Parathyroid adenoma (tissue), 2 donors: Measurements from ENCODE around the gene GALNT18.

Experiments used
- H2AFZ ChIP-seq: fragments of 300-600 bp; sonication (generic); one replicate; pipeline ENCODE4 v1.7.0; 2017; ENCODE audit warnings: antibody characterized with exemption, mild to moderate bottlenecking
- H3K27ac ChIP-seq: fragments of 300-600 bp; sonication (generic); one replicate; pipeline ENCODE4 v1.7.0; 2017
- H3K27me3 ChIP-seq: fragments of 300-600 bp; sonication (generic); one replicate; pipeline ENCODE4 v1.7.0; 2017; ENCODE audit warnings: low read length; ENCODE audit not compliant: control insufficient read depth, insufficient read depth
- H3K36me3 ChIP-seq: fragments of 300-600 bp; sonication (generic); one replicate; pipeline ENCODE4 v1.7.0; 2017; ENCODE audit warnings: low read length; ENCODE audit not compliant: control insufficient read depth, insufficient read depth
- H3K4me1 ChIP-seq: fragments of 300-600 bp; sonication (generic); one replicate; pipeline ENCODE4 v1.7.0; 2017; ENCODE audit warnings: control low read depth
- H3K4me2 ChIP-seq: fragments of 300-600 bp; sonication (generic); one replicate; pipeline ENCODE4 v1.7.0; 2017; ENCODE audit warnings: low read length
- H3K4me3 ChIP-seq: fragments of 300-600 bp; sonication (generic); one replicate; pipeline ENCODE4 v1.7.0; 2017; ENCODE audit warnings: low read depth, low read length
- H3K79me2 ChIP-seq: fragments of 300-600 bp; sonication (generic); one replicate; pipeline ENCODE4 v1.7.0; 2017; ENCODE audit warnings: control low read depth
- H3K9ac ChIP-seq: fragments of 300-600 bp; sonication (generic); one replicate; pipeline ENCODE4 v1.7.0; 2017; ENCODE audit warnings: mild to moderate bottlenecking
- H3K9me3 ChIP-seq: fragments of 300-600 bp; sonication (generic); one replicate; pipeline ENCODE4 v1.7.0; 2017; ENCODE audit warnings: low read length; ENCODE audit not compliant: control insufficient read depth
- CTCF ChIP-seq: fragments of 300-600 bp; sonication (generic); IDR thresholded peaks from one replicate; pipeline ENCODE4 v1.7.0; 2017; ENCODE audit warnings: antibody characterized with exemption, mild to moderate bottlenecking
- donor health status: primary hyperparathyroidism.

The GALNT18 gene

GRCh38 chr11:11504071-11504470 is 117.7 kb downstream of the GALNT18 start:
- Histone ChIP-seq H3K9me3 (no peaks in the 10 kb centered on the region), H3K27me3 (no peaks in the 10 kb centered on the region)
- TF ChIP-seq CTCF = no peak

GRCh38 chr11:11502263-11502861 is 119.4 kb downstream of the GALNT18 start:
- peak overlapping the region; percentile 56 for H3K27ac ChIP-seq
- H3K4me1 ChIP-seq = peaks cover 31% of the 10 kb centered on the region
- H3K36me3 ChIP-seq = no peaks in the 10 kb centered on the region
- H3K9ac ChIP-seq = no peak overlapping the region
- no peak for TF ChIP-seq CTCF
- H3K9me3 ChIP-seq = no peaks in the 10 kb centered on the region
- H2AFZ ChIP-seq = peak overlapping the region; percentile 56
- no peaks in the 10 kb centered on the region for H3K79me2 ChIP-seq
- no peak overlapping the region for H3K4me2 ChIP-seq
- no peak overlapping the region for H3K4me3 ChIP-seq
- no peaks in the 10 kb centered on the region for H3K27me3 ChIP-seq

More at GRCh38 chr11:11504071-11504470, 117.7 kb downstream of the GALNT18 start:
- Histone ChIP-seq H3K4me2 (no peak overlapping the region), H3K4me3 (no peak overlapping the region), H2AFZ (no peak overlapping the region), H3K9ac (no peak overlapping the region), H3K27ac (no peak overlapping the region), H3K4me1 (peaks cover 28% of the 10 kb centered on the region), H3K79me2 (no peaks in the 10 kb centered on the region), H3K36me3 (no peaks in the 10 kb centered on the region)

- Histone ChIP-seq H3K27me3 (no peaks in the 10 kb centered on the region), H3K9ac (no peak overlapping the region), H3K4me3 (no peak overlapping the region), H3K4me2 (no peak overlapping the region), H3K27ac (peak overlapping the region; percentile 56), H3K79me2 (no peaks in the 10 kb centered on the region), H3K36me3 (no peaks in the 10 kb centered on the region), H3K9me3 (no peaks in the 10 kb centered on the region), H3K4me1 (peaks cover 31% of the 10 kb centered on the region), H2AFZ (peak overlapping the region; percentile 56)
- no peak for TF ChIP-seq CTCF
Measured at GRCh38 chr11:11501546-11502262, 120.1 kb downstream of the GALNT18 start.

DNA sequence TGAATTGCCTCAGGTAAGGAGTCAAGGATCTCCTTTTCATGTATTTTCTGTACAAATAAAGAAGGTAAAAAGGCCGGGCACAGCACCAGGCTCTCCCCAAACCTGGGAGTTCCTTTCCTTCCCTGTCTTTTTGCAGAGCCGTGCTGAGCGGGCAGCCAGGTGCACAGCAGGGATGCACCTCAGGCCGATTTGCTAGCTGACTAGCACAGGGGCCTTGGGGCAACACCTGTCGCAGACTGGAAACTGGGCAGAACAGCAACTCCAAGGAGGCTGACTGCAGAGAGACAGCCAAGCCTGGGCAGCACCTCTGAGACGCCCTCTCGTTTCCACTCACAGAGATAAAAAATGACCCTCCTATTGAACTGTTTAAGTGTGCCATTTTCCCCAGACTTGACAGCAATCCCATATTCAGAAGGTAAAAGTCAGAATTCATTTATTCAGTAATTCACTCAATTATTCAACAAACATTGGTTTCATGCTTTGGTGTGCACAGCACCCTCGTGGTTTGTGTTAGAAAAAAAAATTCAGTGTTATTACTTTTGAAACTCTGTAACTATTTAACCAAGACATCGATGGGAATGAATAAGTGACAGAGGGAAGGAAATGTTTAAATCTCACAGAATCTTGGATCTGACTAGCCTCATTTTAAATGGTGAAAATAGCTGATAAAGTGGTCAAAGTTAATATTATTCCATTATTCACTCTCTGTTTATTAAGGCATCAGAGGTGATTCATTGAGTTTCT is 120.9 kb downstream of the GALNT18 start:
- H3K27ac ChIP-seq = no peak overlapping the region
- no peaks in the 10 kb centered on the region for H3K79me2 ChIP-seq
- H3K4me1 ChIP-seq = peaks cover 31% of the 10 kb centered on the region

More for the DNA sequence above, 120.9 kb downstream of the GALNT18 start:
- no peaks in the 10 kb centered on the region for H3K9me3 ChIP-seq
- H3K4me3 ChIP-seq = no peak overlapping the region
- H3K27me3 ChIP-seq = no peaks in the 10 kb centered on the region
- H3K4me2 ChIP-seq = no peak overlapping the region
- H3K36me3 ChIP-seq = no peaks in the 10 kb centered on the region
- no peak overlapping the region for H2AFZ ChIP-seq
- no peak for TF ChIP-seq CTCF
- no peak overlapping the region for H3K9ac ChIP-seq
